Bronchial epithelial cell (primary cell): ENCODE data around the gene BCAP31. TPM values are rescaled to one million over a fixed set of nuclear protein-coding genes. Genes with fewer than 3 reads are reported as not detected.

Experiments
- DNase-seq: peaks from one replicate; pipeline ENCODE4 v3.0.0-alpha.2; 2010; ENCODE audit warnings: low read depth
- FAIRE-seq: peaks from 2 replicates; lab custom pipeline; 2011; peaks lifted over from hg19 to GRCh38; lab: Jason Lieb, UNC
- H3K27me3 ChIP-seq: 2 replicates; pipeline ENCODE4 v1.5.1; 2011; ENCODE audit warnings: low read length; ENCODE audit not compliant: control insufficient read depth, insufficient read depth
- H3K36me3 ChIP-seq: 2 replicates; pipeline ENCODE4 v1.5.1; 2011; ENCODE audit warnings: low read length; ENCODE audit not compliant: control insufficient read depth, insufficient read depth
- H3K4me3 ChIP-seq: 2 replicates; pipeline ENCODE4 v1.5.1; 2011; ENCODE audit warnings: mild to moderate bottlenecking, low read depth, low read length, control low read depth
- CTCF ChIP-seq: IDR thresholded peaks from 2 replicates; pipeline ENCODE4 v1.5.1; 2011; ENCODE audit warnings: mild to moderate bottlenecking, moderate library complexity, low read length, control low read depth, inconsistent platforms; ENCODE audit not compliant: insufficient read depth, severe bottlenecking
- total RNA-seq: library from RNA; depleted of rRNA; stranded (reverse); fragments of >200 nt; gene quantifications from 2 replicates; pipeline ENCODE4 v1.2.1, GENCODE V29; 2014

Gene BCAP31
- total RNA-seq, 1 donor from 2014 or later = 300 TPM

- H3K4me3 ChIP-seq = no peak overlapping the region
- FAIRE-seq = no peak
- no peaks in the 10 kb centered on the region for H3K27me3 ChIP-seq
- no peak for TF ChIP-seq CTCF
- no peaks in the 10 kb centered on the region for H3K36me3 ChIP-seq
- DNase-seq = no peak
Measured at GRCh38 chrX:153670748-153671588, 53.2 kb downstream of the BCAP31 start.

- Histone ChIP-seq H3K4me3 (no peak overlapping the region), H3K36me3 (no peaks in the 10 kb centered on the region), H3K27me3 (no peaks in the 10 kb centered on the region)
- FAIRE-seq (no peak), DNase-seq (no peak)
- TF ChIP-seq CTCF = no peak
Measured at GRCh38 chrX:153669901-153670731, 54.1 kb downstream of the BCAP31 start.

GRCh38 chrX:153669174-153669890, 54.9 kb downstream of the BCAP31 start:
- TF ChIP-seq CTCF = peak; percentile 82
- no peak for DNase-seq
- Histone ChIP-seq H3K4me3 (no peak overlapping the region), H3K36me3 (no peaks in the 10 kb centered on the region), H3K27me3 (no peaks in the 10 kb centered on the region)
- FAIRE-seq = no peak

GRCh38 chrX:153668423-153669173, 55.6 kb downstream of the BCAP31 start:
- no peaks in the 10 kb centered on the region for H3K27me3 ChIP-seq
- TF ChIP-seq CTCF = no peak
- H3K4me3 ChIP-seq = no peak overlapping the region
- FAIRE-seq (no peak), DNase-seq (no peak)
- no peaks in the 10 kb centered on the region for H3K36me3 ChIP-seq

- DNase-seq = peak; percentile 59
- Histone ChIP-seq H3K4me3 (no peak overlapping the region), H3K27me3 (no peaks in the 10 kb centered on the region), H3K36me3 (no peaks in the 10 kb centered on the region)
- FAIRE-seq = no peak
- peak; percentile 85 for TF ChIP-seq CTCF
Measured at GRCh38 chrX:153667956-153668396, 56.2 kb downstream of the BCAP31 start.
